RPMI8226 (cell line): ENCODE data around the gene POC1A.
"Not testable (repeated sequence)": the region's sequence is repeated elsewhere in the genome, so short reads cannot be mapped to it uniquely, and the experiment has no call there.

Experiments
- DNase-seq: peaks from one replicate; pipeline ENCODE4 v3.0.0-alpha.2; 2015

POC1A gene

GRCh38 chr3:52061121-52061910 is 92.9 kb downstream of the POC1A start:
- no peak for DNase-seq

- no peak for DNase-seq
These were observed 94.4 kb downstream of the POC1A start for GRCh38 chr3:52059781-52060180.

DNA sequence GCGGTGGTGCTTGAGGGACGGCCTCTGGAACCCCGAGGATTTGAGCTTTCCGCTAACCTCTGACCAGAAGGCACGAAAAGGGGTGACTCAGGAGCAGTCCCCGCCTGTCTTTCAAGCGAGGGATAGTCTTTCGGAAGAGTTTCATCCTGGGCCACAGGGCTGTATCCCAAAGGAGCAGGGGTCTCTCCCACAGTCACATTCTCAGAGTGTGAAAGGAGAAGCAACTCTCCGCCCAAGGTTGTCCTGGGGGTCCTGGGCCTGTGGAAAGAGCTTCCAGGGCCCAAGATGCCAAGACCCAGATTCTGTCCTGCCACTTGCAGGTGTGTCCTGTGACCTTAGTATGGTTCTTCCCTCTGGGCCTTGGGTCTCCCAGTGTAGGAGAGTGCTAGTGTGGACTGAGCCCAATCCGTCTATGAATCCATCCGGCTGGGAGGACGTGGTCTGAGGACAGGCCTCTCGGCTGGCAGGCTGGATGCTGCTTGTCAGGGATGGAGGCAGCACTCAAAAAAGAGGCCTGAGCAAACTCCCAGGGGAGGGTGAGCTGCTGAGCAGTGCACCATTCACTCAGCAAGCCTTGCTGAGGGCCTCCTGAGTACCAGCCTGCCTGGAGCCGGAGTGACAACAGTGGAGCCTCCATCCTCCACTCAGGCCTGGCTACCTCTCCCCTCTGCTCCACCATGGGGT is 96.3 kb downstream of the POC1A start:
- DNase-seq = no peak

DNA sequence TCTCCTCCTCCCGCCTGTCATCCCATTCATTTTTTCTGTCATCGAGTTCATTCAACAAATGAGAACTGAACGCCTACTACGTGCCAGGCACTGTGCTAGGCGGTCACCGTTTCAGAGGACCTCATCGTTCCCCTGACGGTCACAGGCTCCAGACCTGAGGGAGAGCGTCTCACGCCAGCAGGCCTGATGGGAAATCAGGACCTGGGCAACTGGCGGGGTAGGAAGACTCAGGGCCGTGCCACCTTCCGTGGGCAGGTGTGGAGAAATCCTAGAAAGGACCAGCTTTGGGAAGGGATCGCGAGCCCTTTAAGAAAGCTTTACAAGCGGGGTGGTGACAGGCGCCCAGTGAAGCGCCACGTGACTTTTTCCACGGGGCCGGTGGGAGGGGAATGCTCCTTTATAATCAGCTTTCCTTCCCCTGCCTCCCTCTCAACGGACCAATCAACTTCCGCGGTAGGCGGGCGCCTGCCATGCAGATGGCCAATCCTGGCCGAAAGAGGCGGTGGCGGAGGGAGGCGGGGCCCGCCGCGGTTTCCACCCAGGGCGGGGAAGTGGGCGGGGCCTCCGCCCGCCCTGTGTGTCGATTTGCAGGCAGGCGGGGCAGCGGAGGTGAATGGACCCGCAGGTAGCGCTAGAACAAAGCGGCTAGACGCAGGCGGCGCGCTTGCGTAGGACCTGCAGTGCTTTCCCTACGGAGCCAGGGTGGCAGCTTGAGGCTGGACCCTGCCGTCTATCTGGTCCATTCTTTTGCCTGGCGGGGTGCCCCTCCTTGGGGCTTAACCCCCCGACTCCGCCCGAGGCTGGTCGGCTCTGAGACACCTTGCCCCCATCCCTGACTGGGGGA is 97.0 kb downstream of the POC1A start:
- DNase-seq = peak; percentile 99

GRCh38 chr3:52056521-52056967 is 97.7 kb downstream of the POC1A start, which contains the start of gene DUSP7:
Gene DUSP7, minus strand, starts transcription at chr3:52056571. Its CDS starts 205 bp downstream, at chr3:52056366.
- peak; percentile 87 for DNase-seq

DNA sequence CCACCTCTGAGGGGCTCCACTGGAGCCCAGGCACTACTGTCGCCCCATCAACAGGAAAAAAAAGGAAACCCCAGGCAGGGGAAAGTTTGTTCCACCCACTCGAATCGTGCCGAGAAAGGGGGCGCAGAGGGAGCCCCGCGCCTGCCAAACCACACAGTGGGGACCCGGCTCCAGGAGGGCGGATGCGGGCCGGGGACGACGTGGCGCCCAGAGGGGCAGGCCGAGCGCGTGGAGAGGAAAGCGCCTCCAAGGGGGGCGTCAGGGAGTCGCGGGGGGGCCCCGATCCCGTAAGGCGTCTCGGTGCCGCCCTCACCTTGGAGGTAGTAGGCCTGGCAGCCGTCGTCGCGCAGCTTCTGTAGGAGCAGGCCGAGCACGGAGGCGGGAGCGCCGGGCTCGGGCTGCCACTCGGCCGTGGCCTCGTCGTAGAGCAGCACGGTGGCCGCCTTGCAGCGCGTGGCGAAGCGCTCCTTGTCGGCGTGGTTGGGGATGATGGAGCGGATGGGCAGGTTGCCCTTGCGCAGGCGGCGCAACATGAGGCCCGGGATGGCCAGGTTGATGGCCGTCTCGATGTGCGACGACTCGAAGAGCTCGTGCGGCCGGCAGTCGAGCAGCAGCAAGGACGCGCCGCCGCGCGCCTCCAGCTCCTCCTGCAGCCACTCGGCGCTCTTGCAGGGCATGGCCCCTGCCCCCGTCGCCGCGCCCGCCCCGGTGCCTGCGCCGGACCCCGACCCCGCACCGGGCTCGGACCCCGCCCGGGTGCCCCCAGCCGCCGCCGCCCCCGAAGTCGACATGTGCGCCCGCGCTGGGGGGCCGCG is 98.5 kb downstream of the POC1A start:
- DNase-seq = peak; percentile 75

GRCh38 chr3:52054661-52055511 is 99.3 kb downstream of the POC1A start:
- DNase-seq = peak; percentile 46

GRCh38 chr3:52053307-52054304 is 100.6 kb downstream of the POC1A start:
- no peak for DNase-seq

GRCh38 chr3:52052831-52053306 is 101.4 kb downstream of the POC1A start:
- DNase-seq = no peak

DNA sequence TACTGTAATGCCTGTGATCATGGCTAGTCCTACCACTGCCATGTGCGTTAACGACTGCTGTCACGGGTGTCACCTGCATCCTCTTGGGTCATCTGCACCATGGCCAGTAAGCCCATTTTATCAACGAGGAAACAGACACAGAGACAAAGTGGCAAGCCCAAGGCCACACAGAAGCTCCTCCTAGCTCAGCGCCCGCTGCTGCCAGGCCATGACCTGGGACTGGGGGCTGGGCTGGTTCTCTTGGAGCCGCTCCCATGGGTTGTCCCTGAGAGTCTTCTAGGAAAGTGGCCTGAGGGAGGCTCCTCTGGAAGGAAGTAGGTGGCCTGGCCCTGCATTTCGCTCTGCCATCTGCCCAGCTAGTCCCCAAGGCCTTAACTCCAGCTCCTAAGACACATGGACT is 102.8 kb downstream of the POC1A start:
- DNase-seq = no peak

- DNase-seq = no peak
These were observed 103.7 kb downstream of the POC1A start for GRCh38 chr3:52050571-52050970.

DNA sequence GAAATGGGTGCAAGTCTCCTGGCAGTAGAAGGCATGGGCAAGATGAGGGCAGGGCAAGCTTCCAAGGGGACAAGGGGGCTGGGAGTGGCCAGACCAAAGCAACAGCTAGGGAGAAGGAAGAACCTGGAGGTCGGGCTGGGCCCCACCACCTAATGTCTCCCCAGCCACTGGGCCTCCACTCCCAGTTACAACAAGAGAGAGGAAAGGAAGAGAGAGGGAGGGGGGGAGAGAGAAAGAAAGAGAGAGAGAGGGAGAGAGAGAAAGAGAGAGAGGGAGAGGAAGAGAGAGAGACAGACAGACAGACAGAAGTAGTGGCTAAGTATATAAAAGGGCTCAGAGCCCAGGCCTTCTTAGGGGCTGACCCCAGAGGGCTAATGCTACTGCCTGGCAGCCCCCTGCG is 104.7 kb downstream of the POC1A start:
- no peak for DNase-seq

DNA sequence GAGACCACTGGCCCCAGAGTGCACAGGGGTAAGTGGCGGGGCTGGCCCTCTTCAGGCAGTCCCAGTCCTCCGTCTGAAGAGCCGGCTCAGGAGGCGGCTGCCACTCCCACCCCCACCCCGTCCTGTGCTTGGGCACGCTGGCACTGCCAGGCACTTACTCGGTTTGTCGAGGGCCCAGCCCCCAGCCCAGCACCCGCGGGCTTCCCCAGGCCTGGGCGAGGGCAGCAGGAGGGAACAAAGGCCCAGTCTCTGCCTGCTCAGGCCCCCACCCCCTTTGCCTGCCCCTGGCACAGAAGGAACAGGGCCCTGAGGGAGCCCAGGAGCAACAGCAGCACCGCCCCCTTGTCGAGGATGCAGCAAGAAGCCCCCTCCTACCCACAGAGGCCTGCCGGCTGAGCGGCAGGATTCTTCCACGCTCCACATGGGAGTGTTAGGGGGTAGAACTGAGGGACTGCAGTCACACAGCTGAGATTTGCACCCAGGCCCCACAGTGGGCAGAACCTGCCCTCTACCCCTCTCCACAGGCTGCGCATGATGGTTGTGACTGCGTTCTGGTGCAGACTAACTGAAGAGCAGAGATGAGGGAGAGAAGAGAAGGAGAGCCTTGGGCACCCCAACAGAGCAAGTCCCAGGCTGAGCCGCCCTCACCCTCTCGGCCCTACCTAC is 106.8 kb downstream of the POC1A start:
- no peak for DNase-seq

- DNase-seq = no peak
These were observed 107.4 kb downstream of the POC1A start for GRCh38 chr3:52046902-52047239.

- DNase-seq = no peak
These were observed 107.9 kb downstream of the POC1A start for GRCh38 chr3:52046186-52046901.

- DNase-seq = no peak
These were observed 109.2 kb downstream of the POC1A start for GRCh38 chr3:52044869-52045619.

GRCh38 chr3:52043750-52044149 is 110.5 kb downstream of the POC1A start:
- no peak for DNase-seq

GRCh38 chr3:52043039-52043438 is 111.2 kb downstream of the POC1A start:
- not testable (repeated sequence) for DNase-seq
